ENCODE data around the gene MYOM3. TPM values are rescaled to one million over a fixed set of nuclear protein-coding genes. Genes with fewer than 3 reads are reported as not detected.

Gene MYOM3
- total RNA-seq, 1 experiment from 2014 or later: 0.03 TPM

DNA sequence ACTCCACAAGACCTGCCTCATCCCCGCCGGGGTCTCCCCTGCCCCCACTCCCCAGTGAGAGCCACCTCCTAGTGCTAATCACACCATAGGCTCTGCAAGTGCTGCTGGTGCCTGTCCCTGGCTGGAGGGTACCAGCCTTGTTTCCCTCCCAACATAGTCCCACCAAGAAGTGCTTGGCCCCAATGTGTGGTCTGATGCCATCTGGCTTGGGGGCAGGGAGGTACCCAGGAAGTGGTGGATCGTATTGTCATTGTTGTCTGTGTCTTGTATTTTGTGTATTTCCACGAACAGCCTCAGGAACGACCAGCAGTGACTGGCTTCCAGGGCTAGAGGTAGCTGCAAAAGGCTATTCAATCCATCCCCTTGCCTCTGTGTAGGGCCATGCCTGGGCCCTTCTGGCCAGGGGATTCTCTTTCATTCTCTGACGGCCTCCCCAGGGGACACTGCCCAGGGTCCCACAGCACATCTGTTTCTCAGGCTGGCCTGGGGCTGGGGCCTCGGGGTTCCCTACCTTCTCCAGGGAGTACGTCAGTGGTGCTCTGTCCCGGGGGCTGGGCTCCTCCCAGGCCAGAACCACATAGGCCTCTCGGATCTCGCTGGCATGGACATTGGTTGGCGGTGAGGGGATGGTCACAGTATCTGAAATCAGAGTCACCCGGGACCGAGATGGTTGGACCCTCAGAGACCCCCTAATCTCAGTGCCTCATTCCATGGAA is 22.8 kb downstream of the MYOM3 start:
- no peaks in the 10 kb centered on the region for H3K27me3 ChIP-seq (ENCODE audit: control insufficient read depth, insufficient read depth, low read length)
- no peaks in the 10 kb centered on the region for H3K36me3 ChIP-seq (replicated peaks; ENCODE audit: control insufficient read depth, insufficient read depth, low read length)
- DNase-seq: peak; percentile 53
- no peak overlapping the region for H3K4me3 ChIP-seq (ENCODE audit: insufficient read depth, low read depth, low read length)

DNA sequence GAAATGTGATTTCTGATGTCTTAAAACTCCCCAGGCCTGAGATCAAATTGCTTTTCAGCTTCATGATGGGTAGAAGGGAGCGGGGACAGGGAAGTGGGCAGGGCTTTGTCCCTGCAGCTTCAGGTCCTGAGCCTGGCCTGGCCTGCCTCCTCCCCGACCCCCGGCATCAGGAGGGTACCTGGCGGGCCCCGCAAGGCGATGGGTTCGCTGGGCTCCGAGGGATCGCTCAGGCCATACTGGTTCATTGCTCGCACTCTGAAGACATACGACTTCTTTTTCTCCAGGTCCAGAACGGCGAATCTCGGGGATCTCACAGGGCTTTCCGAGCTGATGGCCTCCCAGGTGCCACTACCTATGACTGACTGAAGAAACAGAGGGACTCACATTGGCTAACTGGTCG is 25.5 kb downstream of the MYOM3 start:
- no peak overlapping the region for H3K4me3 ChIP-seq (ENCODE audit: insufficient read depth, low read depth, low read length)
- H3K27me3 ChIP-seq (ENCODE audit: control insufficient read depth, insufficient read depth, low read length): no peaks in the 10 kb centered on the region; the same call in 1 of the 2 replicates

DNA sequence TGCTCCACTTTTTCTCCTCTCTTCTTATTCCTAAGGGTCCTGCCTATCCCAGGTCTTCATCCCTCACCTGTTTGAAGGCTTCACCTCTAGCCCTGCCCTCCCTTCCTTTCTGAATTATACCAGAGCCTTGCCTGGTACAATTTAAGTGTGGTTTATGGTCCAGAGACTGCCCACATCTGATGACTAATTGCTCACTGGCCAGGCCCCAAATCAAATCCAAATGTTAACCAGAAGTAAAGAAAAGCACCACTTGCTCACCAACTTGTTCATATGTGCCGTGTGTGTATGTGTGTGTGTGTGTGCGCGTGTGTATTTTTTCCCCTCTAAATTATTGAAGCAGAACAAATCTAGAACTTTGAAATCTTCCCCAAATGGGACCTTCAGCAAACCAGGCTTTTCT is 26.4 kb downstream of the MYOM3 start:
- no peak for DNase-seq
- no peak overlapping the region for H3K4me3 ChIP-seq (ENCODE audit: insufficient read depth, low read depth, low read length)
- no peaks in the 10 kb centered on the region; the same call in 1 of the 2 replicates for H3K27me3 ChIP-seq (ENCODE audit: control insufficient read depth, insufficient read depth, low read length)
- H3K36me3 ChIP-seq (replicated peaks; ENCODE audit: control insufficient read depth, insufficient read depth, low read length): no peaks in the 10 kb centered on the region

More for the DNA sequence above, 25.5 kb downstream of the MYOM3 start:
- no peaks in the 10 kb centered on the region for H3K36me3 ChIP-seq (replicated peaks; ENCODE audit: control insufficient read depth, insufficient read depth, low read length)
- no peak for DNase-seq

DNA sequence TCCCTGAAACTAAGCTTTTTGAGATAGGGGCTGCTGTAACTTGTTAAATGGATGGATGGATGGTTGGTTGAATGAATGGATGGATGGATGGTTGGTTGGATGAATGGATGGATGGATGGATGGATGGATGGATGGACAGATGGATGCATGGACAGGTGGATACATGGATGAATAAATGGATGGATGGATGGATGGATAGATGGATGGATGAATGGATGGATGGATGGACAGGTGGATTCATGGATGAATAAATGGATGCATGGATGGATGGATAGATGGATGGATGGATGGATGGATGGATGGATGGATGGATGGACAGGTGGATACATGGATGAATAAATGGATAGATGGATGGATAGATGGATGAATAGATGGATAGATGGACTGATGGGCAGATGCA is 26.9 kb downstream of the MYOM3 start:
- Histone ChIP-seq H3K36me3 (replicated peaks; ENCODE audit: control insufficient read depth, insufficient read depth, low read length) (no peaks in the 10 kb centered on the region), H3K4me3 (ENCODE audit: insufficient read depth, low read depth, low read length) (no peak overlapping the region), H3K27me3 (ENCODE audit: control insufficient read depth, insufficient read depth, low read length) (no peaks in the 10 kb centered on the region; the same call in 1 of the 2 replicates)
- no peak for DNase-seq

DNA sequence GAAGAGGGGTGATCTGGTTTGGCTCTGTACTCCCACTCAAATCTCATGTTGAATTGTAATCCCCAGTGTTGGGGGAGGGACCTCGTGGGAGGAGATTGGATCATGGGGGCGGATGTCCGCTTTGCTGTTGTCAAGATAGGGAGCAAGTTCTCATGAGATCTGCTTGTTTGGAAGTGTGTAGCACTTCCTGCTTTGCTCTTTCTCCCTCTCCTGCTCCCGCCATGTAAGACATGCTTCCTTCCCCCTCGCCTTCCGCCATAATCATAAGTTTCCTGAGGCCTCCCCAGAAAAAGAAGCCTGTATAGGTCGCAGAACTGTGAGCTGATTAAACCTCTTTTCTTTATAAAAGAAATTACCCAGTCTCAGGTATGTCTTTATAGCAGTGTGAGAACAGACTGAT is 27.9 kb downstream of the MYOM3 start:
- Histone ChIP-seq H3K36me3 (replicated peaks; ENCODE audit: control insufficient read depth, insufficient read depth, low read length) (no peaks in the 10 kb centered on the region), H3K27me3 (ENCODE audit: control insufficient read depth, insufficient read depth, low read length) (no peaks in the 10 kb centered on the region; the same call in 1 of the 2 replicates), H3K4me3 (ENCODE audit: insufficient read depth, low read depth, low read length) (no peak overlapping the region)
- DNase-seq: no peak

DNA sequence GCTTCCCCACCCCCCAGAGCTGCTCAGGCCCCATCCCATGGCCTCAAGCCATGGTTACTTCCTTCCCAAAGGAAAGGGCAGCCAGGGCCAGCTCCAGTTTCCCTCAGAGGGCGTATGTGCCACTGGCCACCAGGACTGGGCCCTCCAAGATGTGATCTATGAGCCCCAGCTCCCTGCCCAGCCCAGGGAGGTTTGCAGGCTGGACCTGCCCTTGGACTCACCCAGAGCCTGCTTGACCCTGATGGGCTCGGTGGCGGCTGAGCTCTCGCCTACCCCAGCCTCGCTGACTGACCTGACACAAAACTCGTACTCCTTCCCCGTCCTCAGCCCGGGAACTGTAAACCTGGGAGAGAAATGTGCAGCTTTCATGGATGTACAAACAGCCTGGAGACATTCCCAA is 29.6 kb downstream of the MYOM3 start:
- DNase-seq: no peak
- Histone ChIP-seq H3K27me3 (ENCODE audit: control insufficient read depth, insufficient read depth, low read length) (no peaks in the 10 kb centered on the region; the same call in 1 of the 2 replicates), H3K36me3 (replicated peaks; ENCODE audit: control insufficient read depth, insufficient read depth, low read length) (no peaks in the 10 kb centered on the region), H3K4me3 (ENCODE audit: insufficient read depth, low read depth, low read length) (no peak overlapping the region)

DNA sequence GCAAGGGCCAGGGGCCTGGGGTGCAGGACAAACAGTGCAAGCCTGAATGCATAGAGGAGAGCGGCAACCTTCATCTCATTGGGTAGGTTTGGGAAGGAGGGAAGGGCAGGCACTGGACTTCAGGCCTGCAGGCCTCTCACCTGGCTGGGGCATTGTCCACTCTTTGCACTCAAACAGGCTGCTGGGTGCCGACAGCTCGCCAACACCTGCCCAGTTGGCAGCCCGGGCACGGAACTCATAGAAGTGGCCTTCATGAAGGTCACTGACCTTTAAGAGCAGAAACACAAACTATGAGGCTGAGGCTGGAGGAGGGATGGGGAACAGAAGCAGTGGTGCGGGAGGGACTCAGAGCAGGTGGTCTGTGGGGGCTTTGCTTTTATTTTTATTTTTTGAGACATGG is 30.7 kb downstream of the MYOM3 start:
- Histone ChIP-seq H3K4me3 (ENCODE audit: insufficient read depth, low read depth, low read length) (no peak overlapping the region), H3K36me3 (replicated peaks; ENCODE audit: control insufficient read depth, insufficient read depth, low read length) (no peaks in the 10 kb centered on the region), H3K27me3 (ENCODE audit: control insufficient read depth, insufficient read depth, low read length) (no peaks in the 10 kb centered on the region; the same call in 1 of the 2 replicates)
- DNase-seq: no peak

DNA sequence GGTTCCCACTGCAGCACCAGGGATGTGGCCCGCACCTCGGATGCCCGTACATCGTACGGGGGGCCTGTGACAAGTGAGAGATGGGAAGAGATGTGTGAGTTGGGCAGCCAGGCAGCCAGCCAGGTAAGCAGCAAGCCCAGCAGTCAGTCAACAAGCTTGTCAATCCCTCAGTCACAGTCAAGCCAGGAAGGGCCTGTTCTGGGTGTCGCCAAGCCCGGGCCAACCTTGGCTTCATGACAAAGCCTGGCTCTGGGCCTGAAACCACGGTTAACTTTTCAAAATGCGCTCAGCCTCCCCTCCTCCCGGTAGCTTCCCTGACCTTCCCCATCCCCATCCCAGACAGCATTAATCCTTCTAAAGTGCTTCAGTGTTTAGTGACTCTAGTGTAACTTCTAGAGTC is 31.8 kb downstream of the MYOM3 start:
- Histone ChIP-seq H3K27me3 (ENCODE audit: control insufficient read depth, insufficient read depth, low read length) (no peaks in the 10 kb centered on the region; the same call in 1 of the 2 replicates), H3K4me3 (ENCODE audit: insufficient read depth, low read depth, low read length) (no peak overlapping the region), H3K36me3 (replicated peaks; ENCODE audit: control insufficient read depth, insufficient read depth, low read length) (no peaks in the 10 kb centered on the region)
- DNase-seq: no peak

DNA sequence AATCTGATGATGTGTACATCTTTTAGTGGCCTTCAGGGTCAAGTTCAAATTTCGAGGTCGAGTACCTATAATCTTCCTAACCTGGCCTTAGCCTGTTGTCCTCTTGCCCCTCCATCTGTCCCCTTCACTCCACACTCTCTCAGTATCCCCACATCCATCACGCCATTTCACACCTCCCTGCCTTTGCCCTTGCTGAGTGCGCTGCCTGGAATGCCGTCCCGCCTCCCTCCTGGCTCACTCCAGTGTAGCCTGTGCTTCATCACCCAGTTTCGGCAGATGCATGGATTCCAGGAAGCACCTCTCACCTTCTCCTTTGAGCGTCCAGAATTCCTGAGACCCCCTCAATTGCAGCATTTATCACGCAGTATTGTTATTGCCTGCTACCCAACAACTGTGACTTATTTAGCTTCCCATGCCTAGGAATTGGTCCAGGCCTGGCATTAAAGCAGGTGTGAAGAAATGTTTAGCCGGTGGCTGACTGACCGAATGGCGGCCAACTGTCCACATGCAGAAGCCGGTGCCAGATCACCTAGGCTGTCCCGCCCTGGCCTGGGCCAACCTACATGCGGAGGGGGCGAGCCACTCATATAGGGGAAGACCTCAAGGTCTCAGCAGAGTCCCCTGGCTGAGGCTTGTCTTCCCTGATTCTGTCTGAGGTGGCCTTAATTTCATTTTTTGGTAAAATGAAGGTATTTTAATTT is 34.5 kb downstream of the MYOM3 start:
- Histone ChIP-seq H3K27me3 (ENCODE audit: control insufficient read depth, insufficient read depth, low read length) (no peaks in the 10 kb centered on the region; the same call in 1 of the 2 replicates), H3K4me3 (ENCODE audit: insufficient read depth, low read depth, low read length) (no peak overlapping the region), H3K36me3 (replicated peaks; ENCODE audit: control insufficient read depth, insufficient read depth, low read length) (no peaks in the 10 kb centered on the region)
- no peak for DNase-seq

DNA sequence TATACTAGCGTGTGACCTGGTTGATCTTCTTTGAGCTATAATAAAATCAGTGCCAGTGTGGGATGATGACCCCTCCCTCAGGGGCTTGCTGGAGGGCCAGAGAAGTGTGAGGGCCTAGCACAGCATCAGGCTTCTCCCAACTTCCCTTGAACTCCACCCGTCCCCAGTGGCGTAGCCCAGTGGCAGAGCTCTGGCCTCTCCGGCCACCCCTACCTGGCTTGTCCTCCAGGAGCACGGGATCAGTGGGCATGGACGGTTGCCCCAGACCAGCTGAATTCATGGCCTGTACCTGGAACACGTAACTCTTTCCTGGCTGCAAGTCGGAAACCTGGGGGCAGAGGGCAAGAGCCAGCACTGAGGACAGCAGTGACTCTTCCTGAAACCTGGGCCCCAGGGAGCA is 36.0 kb downstream of the MYOM3 start:
- no peak overlapping the region for H3K4me3 ChIP-seq (ENCODE audit: insufficient read depth, low read depth, low read length)

DNA sequence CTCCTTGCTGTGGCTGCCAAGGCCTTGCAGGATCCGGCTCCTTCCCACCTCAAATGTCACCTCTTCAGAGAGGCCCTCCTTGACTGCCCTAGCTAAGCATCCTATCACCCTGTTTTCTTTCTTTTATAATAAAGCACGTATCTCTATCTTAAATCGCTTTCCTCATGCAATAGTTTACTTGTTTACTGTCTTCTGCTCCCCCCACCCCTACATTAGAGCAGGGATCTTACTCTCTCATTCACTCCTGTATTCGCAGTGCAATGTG is 36.4 kb downstream of the MYOM3 start:
- Histone ChIP-seq H3K27me3 (ENCODE audit: control insufficient read depth, insufficient read depth, low read length) (no peaks in the 10 kb centered on the region; the same call in 1 of the 2 replicates), H3K36me3 (replicated peaks; ENCODE audit: control insufficient read depth, insufficient read depth, low read length) (no peaks in the 10 kb centered on the region), H3K4me3 (ENCODE audit: insufficient read depth, low read depth, low read length) (no peak overlapping the region)
- DNase-seq: no peak

More for the DNA sequence above, 36.0 kb downstream of the MYOM3 start:
- H3K27me3 ChIP-seq (ENCODE audit: control insufficient read depth, insufficient read depth, low read length): no peaks in the 10 kb centered on the region; the same call in 1 of the 2 replicates
- peak; percentile 39 for DNase-seq
- H3K36me3 ChIP-seq (replicated peaks; ENCODE audit: control insufficient read depth, insufficient read depth, low read length): no peaks in the 10 kb centered on the region

DNA sequence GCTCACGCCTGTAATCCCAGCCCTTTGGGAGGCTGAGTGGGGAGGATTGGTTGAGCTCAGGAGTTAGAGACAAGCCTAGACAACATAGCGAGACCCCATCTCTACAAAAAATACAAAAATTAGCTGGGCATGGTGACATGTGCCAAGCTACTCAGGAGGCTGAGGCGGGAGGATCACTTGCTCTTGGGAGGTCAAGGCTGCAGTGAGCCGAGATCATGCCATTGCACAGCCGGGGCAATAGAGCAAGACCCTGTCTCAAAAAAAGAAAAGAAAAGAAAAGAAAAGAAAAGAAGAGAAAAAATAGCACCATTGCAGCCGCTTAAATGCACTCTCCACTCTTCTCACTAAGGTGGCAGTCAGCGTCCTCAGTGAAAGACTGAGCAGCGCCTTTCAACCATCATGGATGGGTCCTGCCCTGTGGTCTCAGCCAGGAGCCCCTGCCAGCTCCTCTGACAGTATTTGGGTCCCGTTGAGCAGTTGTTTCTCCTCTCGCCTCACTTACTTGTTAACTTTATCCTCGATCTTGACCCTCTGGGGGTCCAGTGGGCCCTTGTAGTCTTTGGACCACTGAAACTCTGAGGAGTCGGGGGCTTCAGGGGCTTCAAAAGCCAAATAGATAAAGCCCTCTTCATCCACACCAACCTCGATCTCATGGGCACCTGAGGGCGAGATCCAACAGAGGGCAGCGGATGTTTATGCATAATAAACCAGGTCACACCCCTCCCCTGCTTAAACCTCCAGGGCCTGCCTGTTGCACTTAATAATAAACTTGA is 36.9 kb downstream of the MYOM3 start:
- H3K27me3 ChIP-seq (ENCODE audit: control insufficient read depth, insufficient read depth, low read length): no peaks in the 10 kb centered on the region; the same call in 1 of the 2 replicates
- H3K36me3 ChIP-seq (replicated peaks; ENCODE audit: control insufficient read depth, insufficient read depth, low read length): no peaks in the 10 kb centered on the region
- H3K4me3 ChIP-seq (ENCODE audit: insufficient read depth, low read depth, low read length): no peak overlapping the region
- peak; percentile 60 for DNase-seq

DNA sequence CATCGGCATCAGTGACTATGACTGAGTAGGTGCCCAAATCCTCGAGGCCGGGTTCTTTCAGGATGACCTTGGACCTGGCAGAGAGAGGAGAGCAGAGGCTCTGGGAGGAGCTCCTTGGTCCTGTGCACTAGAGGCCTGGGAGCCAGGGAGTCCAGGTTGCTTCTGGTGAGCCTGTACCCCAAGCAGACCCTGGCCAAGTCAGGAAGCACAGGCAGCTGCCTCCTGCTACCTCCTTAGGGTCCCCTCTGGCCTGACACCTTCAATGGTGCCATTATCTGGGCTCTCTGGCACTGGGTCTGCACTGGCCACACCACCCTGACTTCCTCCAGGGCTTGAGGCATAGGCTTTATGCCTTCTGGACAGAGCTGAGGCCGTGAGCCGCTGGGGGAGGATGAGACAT is 37.7 kb downstream of the MYOM3 start:
- no peaks in the 10 kb centered on the region; the same call in 1 of the 2 replicates for H3K27me3 ChIP-seq (ENCODE audit: control insufficient read depth, insufficient read depth, low read length)
- H3K4me3 ChIP-seq (ENCODE audit: insufficient read depth, low read depth, low read length): no peak overlapping the region
- DNase-seq: peak; percentile 17
- H3K36me3 ChIP-seq (replicated peaks; ENCODE audit: control insufficient read depth, insufficient read depth, low read length): no peaks in the 10 kb centered on the region

DNA sequence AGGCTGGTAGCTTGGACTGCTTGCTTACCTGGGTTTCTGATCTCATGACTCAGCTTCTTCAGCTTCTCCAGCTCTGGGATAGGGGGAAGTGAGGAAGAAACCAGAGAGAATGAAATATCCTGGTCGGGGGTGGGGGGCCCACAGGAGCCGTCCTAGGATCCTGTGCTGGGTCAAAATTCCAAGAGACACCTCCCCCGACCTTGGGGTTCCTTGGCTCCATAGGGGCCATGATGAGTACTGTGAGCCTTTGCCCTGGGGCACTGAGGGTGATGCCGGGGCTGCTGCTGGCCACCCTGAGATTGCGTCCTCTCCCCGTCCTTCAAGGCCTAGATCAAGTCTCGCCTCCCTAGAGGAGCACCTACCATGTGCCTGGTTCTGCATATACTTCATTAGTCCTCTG is 40.0 kb downstream of the MYOM3 start:
- Histone ChIP-seq H3K4me3 (ENCODE audit: insufficient read depth, low read depth, low read length) (no peak overlapping the region), H3K27me3 (ENCODE audit: control insufficient read depth, insufficient read depth, low read length) (no peaks in the 10 kb centered on the region; the same call in 1 of the 2 replicates), H3K36me3 (replicated peaks; ENCODE audit: control insufficient read depth, insufficient read depth, low read length) (no peaks in the 10 kb centered on the region)
- DNase-seq: peak; percentile 30

Data from H7 (cell line).